Measurements from ENCODE around the gene DUSP22.

Gene DUSP22

GRCh38 chr6:296151-297122 is 4.2 kb downstream of the DUSP22 start:
- DNase-seq (ENCODE audit: low read depth, low spot score) = no peak

- no peak for DNase-seq (ENCODE audit: low read depth, low spot score)
Measured at GRCh38 chr6:297571-298232, 5.4 kb downstream of the DUSP22 start.

DNA sequence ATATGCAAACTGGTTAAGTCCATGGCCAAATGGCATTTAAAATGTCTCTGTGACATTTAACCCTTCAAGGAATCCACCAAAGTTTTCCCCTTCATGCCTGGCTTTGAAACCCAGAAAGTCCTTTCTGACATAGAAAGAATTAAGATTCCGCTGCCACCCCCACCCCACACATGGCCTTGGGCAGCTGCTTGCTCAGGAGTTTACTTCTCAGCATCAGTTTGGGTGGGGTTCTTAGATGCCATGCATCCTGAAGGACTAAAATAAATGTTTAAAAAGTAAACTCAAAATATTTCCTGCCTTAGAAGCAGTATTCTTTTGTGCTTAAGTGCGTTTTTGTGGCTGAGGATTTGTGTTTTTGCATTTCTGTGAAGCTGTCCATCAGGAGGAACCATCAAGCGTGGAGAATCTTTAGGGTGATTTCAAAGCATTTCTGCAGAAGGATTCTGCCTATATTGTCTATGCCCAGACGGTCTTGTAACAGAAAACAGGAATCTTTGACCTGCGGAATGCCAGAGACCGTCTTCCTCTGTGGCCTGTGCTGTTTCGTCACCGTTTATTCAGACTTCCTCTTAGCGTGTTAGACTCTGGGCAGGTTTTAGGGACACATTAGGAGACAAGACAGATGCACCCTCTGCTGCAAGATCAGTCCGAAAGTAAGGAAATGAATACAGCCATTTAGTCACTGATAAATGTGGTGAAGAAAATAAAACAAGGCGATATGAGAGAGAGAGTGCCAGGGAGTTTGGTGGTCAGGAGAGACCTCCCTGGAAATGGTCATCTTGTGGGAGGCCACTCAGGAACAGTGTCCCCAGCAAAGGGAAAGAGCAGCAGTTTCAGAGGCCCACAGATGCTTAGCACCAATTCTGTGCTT is 6.2 kb downstream of the DUSP22 start:
- DNase-seq (ENCODE audit: low read depth, low spot score) = no peak

- DNase-seq (ENCODE audit: low read depth, low spot score) = no peak
Measured at GRCh38 chr6:299104-299980, 7.1 kb downstream of the DUSP22 start.

DNA sequence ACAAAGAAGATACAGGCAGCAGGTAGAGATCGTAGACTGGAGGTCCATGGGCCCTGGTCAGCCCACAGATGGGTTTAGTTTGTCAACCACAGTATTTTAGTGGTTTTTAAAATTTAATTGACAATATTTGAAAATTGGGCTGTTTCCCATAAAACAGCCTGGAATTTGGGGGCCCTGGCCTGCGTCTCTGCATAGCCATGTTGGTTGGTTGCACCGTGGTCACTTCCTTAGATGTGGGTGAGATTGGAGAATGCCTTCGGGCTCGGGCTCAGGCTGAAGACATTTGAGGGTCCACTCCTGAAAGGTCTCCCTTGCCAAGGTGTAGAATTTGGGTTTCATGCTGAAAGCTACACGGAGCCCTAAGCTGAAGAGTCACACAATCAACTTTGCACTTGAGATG is 7.7 kb downstream of the DUSP22 start:
- no peak for DNase-seq (ENCODE audit: low read depth, low spot score)

DNA sequence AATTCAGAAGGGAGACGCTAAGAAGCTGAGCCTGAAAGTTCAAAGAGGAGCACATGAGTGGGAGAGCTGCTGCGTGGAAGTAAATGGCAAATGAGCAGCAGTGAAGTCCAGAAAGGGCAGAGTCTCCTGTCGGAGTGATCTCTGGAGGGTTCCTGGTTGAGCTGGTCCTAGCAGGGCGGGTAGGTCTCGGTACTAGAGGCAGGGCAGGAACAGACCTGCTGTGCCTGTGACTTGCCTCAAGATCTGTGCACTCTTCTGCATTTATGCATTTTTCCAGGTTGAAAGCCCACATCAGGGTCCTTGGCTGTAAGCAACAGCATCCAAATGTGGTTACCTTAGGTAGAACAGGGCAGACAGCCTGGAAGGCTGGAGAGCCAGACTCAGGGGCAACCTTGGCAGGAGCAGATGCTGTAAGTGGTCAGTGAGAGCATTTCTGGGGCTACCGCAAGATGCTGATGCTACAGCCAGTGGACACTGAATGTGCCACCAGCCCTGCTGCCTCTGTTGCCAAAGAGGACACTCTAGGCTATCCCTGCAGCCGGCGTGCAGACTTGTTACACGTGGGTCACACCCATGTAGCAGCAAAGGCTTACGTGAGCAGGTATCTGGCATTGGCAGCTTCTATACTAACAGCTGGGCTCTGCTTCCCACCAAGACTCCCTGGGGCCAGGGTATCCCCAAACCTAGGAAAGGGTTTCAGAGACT is 8.4 kb downstream of the DUSP22 start:
- DNase-seq (ENCODE audit: low read depth, low spot score) = no peak

DNA sequence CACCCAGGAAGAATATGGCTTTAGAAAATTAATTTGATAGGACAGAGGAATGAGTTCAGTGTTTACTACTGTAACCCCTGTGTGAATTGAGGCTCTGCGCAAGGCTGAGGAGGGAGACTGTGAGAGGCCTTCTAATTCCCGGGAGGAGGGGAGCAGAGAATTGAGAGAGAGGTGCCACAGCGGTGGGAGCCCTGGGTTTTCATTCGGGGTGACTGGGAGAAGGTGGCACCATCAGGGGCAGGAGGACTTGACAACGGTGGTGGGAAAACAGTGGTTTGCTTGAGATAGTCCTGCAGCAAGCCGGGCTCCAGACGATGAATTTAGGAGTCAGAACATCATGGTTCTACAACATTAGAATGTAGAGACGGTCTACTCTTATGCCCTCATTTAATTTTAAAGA is 9.2 kb downstream of the DUSP22 start:
- DNase-seq (ENCODE audit: low read depth, low spot score) = no peak

- no peak for DNase-seq (ENCODE audit: low read depth, low spot score)
Measured at GRCh38 chr6:301929-302705, 9.8 kb downstream of the DUSP22 start.

- no peak for DNase-seq (ENCODE audit: low read depth, low spot score)
Measured at GRCh38 chr6:302760-303159, 10.5 kb downstream of the DUSP22 start.

- no peak for DNase-seq (ENCODE audit: low read depth, low spot score)
Measured at GRCh38 chr6:303263-303662, 11.0 kb downstream of the DUSP22 start.

DNA sequence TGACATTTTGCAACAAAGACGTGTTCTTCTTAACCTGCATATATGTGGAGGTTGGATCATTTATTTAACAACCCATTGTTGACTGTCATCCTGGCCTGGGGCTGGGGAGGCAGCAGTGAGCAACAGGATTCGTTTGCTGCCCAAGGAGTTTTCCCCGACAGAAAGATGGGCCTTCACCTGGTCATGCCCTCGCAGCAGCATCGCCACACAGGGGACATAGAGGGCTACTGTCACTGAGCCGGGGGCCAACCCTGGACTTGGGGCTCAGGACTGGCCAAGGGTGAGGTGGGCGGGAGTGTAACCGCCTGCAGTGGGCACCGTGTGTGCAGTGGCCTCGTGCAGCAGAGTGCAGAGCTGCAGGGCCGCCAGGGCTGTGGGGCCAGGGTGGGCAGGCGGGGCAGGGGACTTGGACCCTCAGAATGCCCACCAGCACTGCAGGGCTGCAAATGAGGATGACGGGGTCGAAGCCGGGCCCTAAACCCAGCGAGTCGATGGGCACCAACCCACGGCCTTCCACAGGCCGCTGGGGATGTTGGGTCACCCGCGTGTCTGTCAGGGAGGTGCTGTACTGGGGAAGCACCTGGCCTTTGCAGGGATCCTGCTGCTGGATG is 11.8 kb downstream of the DUSP22 start:
- DNase-seq (ENCODE audit: low read depth, low spot score) = no peak

DNA sequence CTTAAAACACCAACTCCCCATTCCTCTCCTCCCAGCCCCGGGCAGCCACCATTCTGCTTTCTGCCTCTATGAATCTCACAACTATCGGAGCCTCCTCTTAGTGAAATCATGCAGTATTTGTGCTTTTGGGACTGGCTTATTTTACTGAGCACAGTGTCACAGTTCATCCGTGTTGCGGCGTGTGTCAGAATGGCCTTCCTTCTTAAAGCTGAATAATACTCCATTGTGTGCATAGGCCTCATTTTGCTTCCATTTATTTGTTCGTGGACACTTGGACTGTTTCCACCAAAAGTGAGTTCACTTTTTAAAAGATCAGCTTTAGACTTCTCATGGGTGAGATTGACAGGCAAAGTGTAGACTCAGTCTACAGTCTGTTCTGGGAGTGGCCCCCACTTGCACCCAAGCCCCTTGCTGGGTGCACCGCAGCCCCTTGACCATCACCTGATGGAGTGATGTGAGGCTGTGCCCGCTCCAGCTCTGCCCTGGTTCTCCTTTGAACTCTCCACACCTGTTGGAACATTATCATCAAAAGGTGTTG is 12.6 kb downstream of the DUSP22 start:
- no peak for DNase-seq (ENCODE audit: low read depth, low spot score)

GRCh38 chr6:305371-306206 is 13.3 kb downstream of the DUSP22 start:
- no peak for DNase-seq (ENCODE audit: low read depth, low spot score)

DNA sequence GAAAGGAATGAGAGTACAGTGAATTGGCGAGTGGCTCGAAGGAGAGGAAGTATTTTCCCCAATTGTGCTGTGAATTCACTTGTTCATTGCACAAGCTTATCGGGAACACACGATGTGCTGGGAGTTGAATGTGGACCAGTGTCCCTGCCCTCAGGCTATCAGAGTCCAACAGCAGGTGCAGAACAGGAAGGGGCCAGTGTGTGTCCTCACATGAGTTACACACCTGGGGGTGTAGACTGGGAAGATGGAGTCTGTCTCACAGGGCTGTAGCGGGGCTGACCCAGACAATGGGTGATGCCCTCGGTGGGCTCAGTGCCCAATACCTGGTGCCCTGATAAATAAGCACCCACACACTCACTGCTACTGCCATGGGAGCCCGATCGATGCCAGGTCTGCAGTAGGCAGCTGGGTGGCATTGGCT is 14.4 kb downstream of the DUSP22 start:
- no peak for DNase-seq (ENCODE audit: low read depth, low spot score)

DNA sequence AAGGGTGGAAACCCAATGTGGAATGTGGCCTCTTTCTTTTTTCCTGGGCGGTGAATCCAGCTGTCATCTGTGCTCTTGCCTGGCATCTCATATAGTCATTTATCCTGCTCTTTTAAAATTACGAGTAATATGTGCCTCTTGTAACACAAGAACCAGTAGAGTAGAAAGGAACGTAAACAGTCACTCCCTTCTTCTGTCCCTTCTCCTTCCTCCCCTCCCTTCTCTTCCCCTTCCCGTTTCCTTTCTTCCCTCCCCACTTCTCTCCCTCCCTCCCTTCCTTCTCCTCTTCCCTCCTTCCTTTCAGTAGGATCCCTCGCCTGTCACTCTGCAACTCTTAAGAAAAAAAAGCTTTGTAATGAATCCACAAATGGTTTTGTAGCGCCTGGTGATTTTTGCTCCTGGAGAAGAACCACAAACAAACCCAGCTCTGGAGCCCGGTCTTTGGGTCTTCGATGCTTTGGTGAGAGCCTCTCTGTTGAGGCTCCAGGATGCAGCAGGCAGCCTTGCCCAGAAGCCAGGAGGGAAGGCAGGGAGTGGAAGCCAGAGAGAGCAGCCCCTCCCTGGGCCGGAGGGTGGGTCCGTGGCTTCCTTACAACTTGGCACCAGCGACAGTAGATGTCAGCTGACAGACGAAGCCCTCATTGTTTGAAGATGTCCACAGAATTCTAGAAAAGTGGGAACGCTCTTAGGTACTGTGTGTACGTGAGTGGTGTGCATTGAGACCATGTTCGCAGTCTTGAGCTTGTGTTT is 15.0 kb downstream of the DUSP22 start:
- no peak for DNase-seq (ENCODE audit: low read depth, low spot score)

GRCh38 chr6:307874-308273 is 15.6 kb downstream of the DUSP22 start:
- DNase-seq (ENCODE audit: low read depth, low spot score) = no peak

GRCh38 chr6:308307-308706 is 16.0 kb downstream of the DUSP22 start:
- no peak for DNase-seq (ENCODE audit: low read depth, low spot score)

Data from activated CD4-positive, CD25-positive, alpha-beta regulatory T cell treated with anti-CD3 and anti-CD28 coated beads, Interleukin-2, amount 50 U/mL, for 16 hours (primary cell).